ENCODE data around the gene TBATA. TPM values are rescaled to one million over a fixed set of nuclear protein-coding genes. Genes with fewer than 3 reads are reported as not detected.
"Not testable (repeated sequence)": the region's sequence is repeated elsewhere in the genome, so short reads cannot be mapped to it uniquely, and the experiment has no call there.

The TBATA gene
- total RNA-seq, 3 donors from 2014 or later = not detected

GRCh38 chr10:70773461-70773860 lies 11.7 kb downstream of the TBATA start:
- intact Hi-C loops (cut with DNase I; ENCODE audit: low total_unique reads) = no loop called here
- H3K27ac ChIP-seq = no peak overlapping the region
- H3K36me3 ChIP-seq = no peaks in the 10 kb centered on the region
- DNase-seq (ENCODE audit: low spot score in 2 of 2) = peak in 1 of 2 donors; percentile 17
- no peaks in the 10 kb centered on the region for H3K4me1 ChIP-seq
- TF ChIP-seq POLR2A (IDR thresholded peaks at IDR 0.05) = no peak
- no peak for TF ChIP-seq POLR2AphosphoS5 (IDR thresholded peaks at IDR 0.05)
- TF ChIP-seq, protein P1, sequence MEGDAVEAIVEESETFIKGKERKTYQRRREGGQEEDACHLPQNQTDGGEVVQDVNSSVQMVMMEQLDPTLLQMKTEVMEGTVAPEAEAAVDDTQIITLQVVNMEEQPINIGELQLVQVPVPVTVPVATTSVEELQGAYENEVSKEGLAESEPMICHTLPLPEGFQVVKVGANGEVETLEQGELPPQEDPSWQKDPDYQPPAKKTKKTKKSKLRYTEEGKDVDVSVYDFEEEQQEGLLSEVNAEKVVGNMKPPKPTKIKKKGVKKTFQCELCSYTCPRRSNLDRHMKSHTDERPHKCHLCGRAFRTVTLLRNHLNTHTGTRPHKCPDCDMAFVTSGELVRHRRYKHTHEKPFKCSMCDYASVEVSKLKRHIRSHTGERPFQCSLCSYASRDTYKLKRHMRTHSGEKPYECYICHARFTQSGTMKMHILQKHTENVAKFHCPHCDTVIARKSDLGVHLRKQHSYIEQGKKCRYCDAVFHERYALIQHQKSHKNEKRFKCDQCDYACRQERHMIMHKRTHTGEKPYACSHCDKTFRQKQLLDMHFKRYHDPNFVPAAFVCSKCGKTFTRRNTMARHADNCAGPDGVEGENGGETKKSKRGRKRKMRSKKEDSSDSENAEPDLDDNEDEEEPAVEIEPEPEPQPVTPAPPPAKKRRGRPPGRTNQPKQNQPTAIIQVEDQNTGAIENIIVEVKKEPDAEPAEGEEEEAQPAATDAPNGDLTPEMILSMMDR (IDR thresholded peaks at IDR 0.05) = no peak
- no peaks in the 10 kb centered on the region for H3K27me3 ChIP-seq
- H3K9me3 ChIP-seq = no peaks in the 10 kb centered on the region
- no peak overlapping the region for H3K4me3 ChIP-seq

DNA sequence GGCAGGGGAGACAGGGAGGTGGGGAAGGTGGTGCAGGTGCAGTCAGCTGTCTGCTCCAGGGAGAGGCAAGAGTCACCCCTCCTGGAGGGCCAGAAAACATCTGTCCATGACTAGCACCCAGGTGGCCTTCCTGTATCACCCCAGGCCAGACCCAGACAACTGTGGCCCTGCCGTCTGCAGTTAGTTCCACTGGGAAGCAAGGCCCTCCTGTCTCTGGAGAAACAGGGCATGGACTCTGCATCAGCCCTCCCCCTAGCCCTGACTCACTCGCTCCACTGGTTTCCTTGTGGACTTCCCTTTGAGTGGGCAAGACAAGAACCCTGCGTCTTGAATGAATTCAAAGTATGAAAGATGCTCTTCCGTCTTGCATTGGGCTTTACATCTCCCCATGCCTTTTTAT lies 12.6 kb downstream of the TBATA start:
- peak; percentile 12 to 43 for DNase-seq (ENCODE audit: low spot score in 2 of 2)
- Histone ChIP-seq H3K27me3 (no peaks in the 10 kb centered on the region), H3K9me3 (no peaks in the 10 kb centered on the region), H3K36me3 (no peaks in the 10 kb centered on the region), H3K4me1 (no peaks in the 10 kb centered on the region), H3K27ac (no peak overlapping the region), H3K4me3 (no peak overlapping the region)
- TF ChIP-seq POLR2AphosphoS5 (IDR thresholded peaks at IDR 0.05) = no peak
- TF ChIP-seq, protein P1 (IDR thresholded peaks at IDR 0.05) = no peak
- no peak for TF ChIP-seq POLR2A (IDR thresholded peaks at IDR 0.05)
- intact Hi-C loops (cut with DNase I; ENCODE audit: low total_unique reads) = no loop called here

GRCh38 chr10:70771311-70772194 lies 13.6 kb downstream of the TBATA start:
- H3K4me3 ChIP-seq = no peak overlapping the region
- intact Hi-C loops (cut with DNase I; ENCODE audit: low total_unique reads) = no loop called here
- no peaks in the 10 kb centered on the region for H3K36me3 ChIP-seq
- H3K4me1 ChIP-seq = no peaks in the 10 kb centered on the region
- TF ChIP-seq, protein P1 (IDR thresholded peaks at IDR 0.05) = no peak
- TF ChIP-seq POLR2AphosphoS5 (IDR thresholded peaks at IDR 0.05) (no peak), POLR2A (IDR thresholded peaks at IDR 0.05) (no peak)
- no peaks in the 10 kb centered on the region for H3K27me3 ChIP-seq
- peak in 1 of 2 donors; percentile 20 for DNase-seq (ENCODE audit: low spot score in 2 of 2)
- H3K27ac ChIP-seq = no peak overlapping the region
- no peaks in the 10 kb centered on the region for H3K9me3 ChIP-seq

GRCh38 chr10:70770516-70770915 lies 14.7 kb downstream of the TBATA start:
- H3K4me1 ChIP-seq; H3K27ac ChIP-seq; H3K4me3 ChIP-seq; H3K36me3 ChIP-seq; H3K9me3 ChIP-seq; H3K27me3 ChIP-seq; intact Hi-C loops (cut with DNase I; ENCODE audit: low total_unique reads): not testable (repeated sequence)
- peak in 1 of 2 donors; percentile 49 for DNase-seq (ENCODE audit: low spot score in 2 of 2)

DNA sequence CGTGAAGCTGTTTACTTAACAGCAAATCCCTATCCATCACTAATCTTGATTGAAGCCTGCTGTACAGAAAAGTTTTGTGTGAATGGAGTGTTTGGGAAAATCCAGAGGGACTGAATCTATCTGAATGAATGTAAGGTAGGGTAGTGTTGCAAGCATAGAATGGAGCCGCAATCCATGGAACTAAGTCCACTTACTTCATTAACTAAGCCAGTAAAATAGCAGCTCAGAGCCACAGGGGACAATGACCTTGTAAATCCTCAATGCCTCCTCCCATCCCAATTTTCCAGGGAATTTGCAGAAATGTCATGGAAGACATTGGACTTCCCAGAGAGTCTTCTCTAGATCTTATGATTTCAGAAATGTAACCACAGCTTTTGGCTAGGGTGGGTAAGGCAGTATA lies 15.2 kb downstream of the TBATA start:
- DNase-seq (ENCODE audit: low spot score in 2 of 2) = no peak
- Histone ChIP-seq H3K4me3 (no peak overlapping the region), H3K27ac (no peak overlapping the region), H3K9me3 (peaks cover 0 to 10% of the 10 kb centered on the region in 2 donors), H3K27me3 (no peaks in the 10 kb centered on the region), H3K36me3 (no peaks in the 10 kb centered on the region), H3K4me1 (no peaks in the 10 kb centered on the region)
- TF ChIP-seq POLR2AphosphoS5 (IDR thresholded peaks at IDR 0.05) (no peak), POLR2A (IDR thresholded peaks at IDR 0.05) (no peak)
- TF ChIP-seq, protein P1 (IDR thresholded peaks at IDR 0.05) = no peak
- intact Hi-C loops (cut with DNase I; ENCODE audit: low total_unique reads) = no loop called here
